ENCODE measurements around the gene PLXNA4. TPM values are rescaled to one million over a fixed set of nuclear protein-coding genes. Genes with fewer than 3 reads are reported as not detected.
A peak's percentile ranks its signal among the peaks of the same experiment; 100 is the strongest.

PLXNA4 gene
- polyA plus RNA-seq, 2 of the 4 experiments (the other 2 are of a cell fraction), result 0.12 to 0.34 TPM

GRCh38 chr7:132309102-132309805, 267.0 kb downstream of the PLXNA4 start:
- Histone ChIP-seq H3K4me1 (no peaks in the 10 kb centered on the region), H3K9me3 (no peaks in the 10 kb centered on the region), H3K4me2 (no peak overlapping the region), H3K27ac (no peak overlapping the region), H3K4me3 (no peak overlapping the region)
- 63% methylated on average over 9 of the region's 9 CpGs for WGBS (ENCODE audit: missing lambda C conversion rate)
- ChIA-PET POLR2A (no interaction called here), CTCF (interaction anchor here (1.1 to 2.7 kb wide), 4 partner anchors 10 to 449 kb away, joined by 3 to 15 read pairs (median 4); no protein-coding TSS in a partner anchor)
- ATAC-seq (no peak), DNase-seq (ENCODE audit: low read depth in 1 of 2, low spot score in 1 of 2) (no peak), FAIRE-seq (no peak)
- TF ChIP-seq POLR2AphosphoS2 (conservative IDR thresholded peaks at IDR 0.05; ENCODE audit: low read length) (no peak), MYC (IDR thresholded peaks at IDR 0.05; ENCODE audit: borderline replicate concordance, low read length) (no peak)

- FAIRE-seq (no peak), DNase-seq (ENCODE audit: low read depth in 1 of 2, low spot score in 1 of 2) (no peak), ATAC-seq (peak; percentile 60 to 70; a peak in 3 of 6 replicates)
- Histone ChIP-seq H3K4me1 (no peaks in the 10 kb centered on the region), H3K27ac (no peak overlapping the region), H3K9me3 (no peaks in the 10 kb centered on the region), H3K4me2 (no peak overlapping the region), H3K4me3 (no peak overlapping the region)
- 65% methylated on average over 7 of the region's 7 CpGs for WGBS (ENCODE audit: missing lambda C conversion rate)
- ChIA-PET CTCF (interaction anchor here (0.7 to 1.3 kb wide), 3 partner anchors 9 to 37 kb away, joined by 3 read pairs; no protein-coding TSS in a partner anchor), POLR2A (no interaction called here)
- TF ChIP-seq RCOR1 (IDR thresholded peaks at IDR 0.05; ENCODE audit: low read depth, low read length) (no peak), REST (IDR thresholded peaks at IDR 0.05) (no peak), EHMT2 (IDR thresholded peaks at IDR 0.05; ENCODE audit: low read depth) (no peak)
These were observed 268.8 kb downstream of the PLXNA4 start for GRCh38 chr7:132307465-132307864.

- DNase-seq (ENCODE audit: low read depth in 1 of 2, low spot score in 1 of 2) (no peak), ATAC-seq (no peak), FAIRE-seq (no peak)
- ChIA-PET POLR2A (no interaction called here), CTCF (interaction anchor here (2.6 kb wide), 1 partner anchor 18 kb away, joined by 8 read pairs; no protein-coding TSS in a partner anchor)
- H3K4me2 ChIP-seq, result no peak overlapping the region
- WGBS (ENCODE audit: missing lambda C conversion rate), result 68% methylated on average over 4 of the region's 6 CpGs
- H3K9me3 ChIP-seq, result no peaks in the 10 kb centered on the region
- peaks cover 8% of the 10 kb centered on the region; the same call in 2 of the 3 replicates for H3K4me1 ChIP-seq
- H3K27ac ChIP-seq, result no peak overlapping the region
- no peak overlapping the region for H3K4me3 ChIP-seq
- no peak for TF ChIP-seq MYC (IDR thresholded peaks at IDR 0.05; ENCODE audit: borderline replicate concordance, low read length)
- TF ChIP-seq HEYL (CRISPR knock-in tag; IDR thresholded peaks at IDR 0.05), result no peak
- no peak for TF ChIP-seq MAZ (IDR thresholded peaks at IDR 0.05; ENCODE audit: borderline replicate concordance, low read depth, low read length)
- TF ChIP-seq REST (IDR thresholded peaks at IDR 0.05), result no peak
- TF ChIP-seq CBX8 (IDR thresholded peaks at IDR 0.05), result no peak
These were observed 275.5 kb downstream of the PLXNA4 start for GRCh38 chr7:132300599-132301277.

Measured in A549 (cell line).